Activated T-helper 17 cell treated with anti-CD3 and anti-CD28 coated beads, Interleukin-2, amount 50 U/mL, for 72 hours (primary cell): ENCODE data around the gene UNC5CL. TPM values are rescaled to one million over a fixed set of nuclear protein-coding genes. Genes with fewer than 3 reads are reported as not detected.

Experiments
- ATAC-seq: fragments of 150-1000 bp; cut with Tn5 transposase; replicated peaks from 2 replicates; pipeline ENCODE4 v1.10.0; 2021; ENCODE audit warnings: mild to moderate bottlenecking, moderate library complexity
- H3K27ac Mint-ChIP-seq: one replicate; pipeline ENCODE4 v1.8.0; 2022; ENCODE audit warnings: mixed read lengths
- H3K27me3 Mint-ChIP-seq: one replicate; pipeline ENCODE4 v1.8.0; 2022; ENCODE audit warnings: mixed read lengths
- H3K36me3 Mint-ChIP-seq: one replicate; pipeline ENCODE4 v1.8.0; 2022; ENCODE audit warnings: low read depth, mild to moderate bottlenecking, mixed read lengths
- H3K4me1 Mint-ChIP-seq: one replicate; pipeline ENCODE4 v1.8.0; 2022; ENCODE audit warnings: mixed read lengths
- H3K4me3 Mint-ChIP-seq: one replicate; pipeline ENCODE4 v1.8.0; 2022; ENCODE audit warnings: mild to moderate bottlenecking, mixed read lengths
- H3K9me3 Mint-ChIP-seq: one replicate; pipeline ENCODE4 v1.8.0; 2022; ENCODE audit warnings: mixed read lengths
- total RNA-seq, 2 donors: library from RNA; stranded (reverse); gene quantifications; one replicate each; pipeline ENCODE4 v1.2.3, GENCODE V29; 2022

UNC5CL gene
- total RNA-seq, 2 donors from 2014 or later = 2.9 to 6.7 TPM

- Mint-ChIP-seq H3K4me3 (peak within 1 kb of the TSS; percentile 88), H3K4me1 (peaks cover 36% of the 10 kb centered on the region), H3K9me3 (no peaks in the 10 kb centered on the region), H3K27me3 (no peaks in the 10 kb centered on the region), H3K36me3 (peaks cover 85% of the 10 kb centered on the region), H3K27ac (peak within 1 kb of the TSS; percentile 97)
- peak; percentile 75 for ATAC-seq
These were observed 33.2 kb upstream of the UNC5CL start, which contains the start of gene OARD1 for GRCh38 chr6:41071923-41072835. OARD1 (minus strand) TSS chr6:41072356; CDS start chr6:41071634, 722 bp downstream.

GRCh38 chr6:41071501-41071922 is 32.5 kb upstream of the UNC5CL start:
- H3K27me3 Mint-ChIP-seq = no peaks in the 10 kb centered on the region
- H3K27ac Mint-ChIP-seq = peak overlapping the region; percentile 97
- H3K9me3 Mint-ChIP-seq = no peaks in the 10 kb centered on the region
- H3K4me3 Mint-ChIP-seq = peak overlapping the region; percentile 88
- peaks cover 41% of the 10 kb centered on the region for H3K4me1 Mint-ChIP-seq
- H3K36me3 Mint-ChIP-seq = peaks cover 91% of the 10 kb centered on the region
- ATAC-seq = no peak

GRCh38 chr6:41066867-41067304 is 27.9 kb upstream of the UNC5CL start:
- Mint-ChIP-seq H3K27ac (peak overlapping the region; percentile 26), H3K4me3 (no peak overlapping the region), H3K36me3 (peaks cover 99% of the 10 kb centered on the region), H3K4me1 (peaks cover 20% of the 10 kb centered on the region), H3K27me3 (no peaks in the 10 kb centered on the region), H3K9me3 (no peaks in the 10 kb centered on the region)
- ATAC-seq = no peak

- H3K4me3 Mint-ChIP-seq = no peak overlapping the region
- peaks cover 99% of the 10 kb centered on the region for H3K36me3 Mint-ChIP-seq
- no peak overlapping the region for H3K27ac Mint-ChIP-seq
- ATAC-seq = no peak
- H3K27me3 Mint-ChIP-seq = no peaks in the 10 kb centered on the region
- H3K4me1 Mint-ChIP-seq = peaks cover 17% of the 10 kb centered on the region
- H3K9me3 Mint-ChIP-seq = no peaks in the 10 kb centered on the region
These were observed 26.6 kb upstream of the UNC5CL start for GRCh38 chr6:41065550-41066026.

GRCh38 chr6:41064841-41065240 is 25.8 kb upstream of the UNC5CL start:
- Mint-ChIP-seq H3K4me1 (peaks cover 15% of the 10 kb centered on the region), H3K9me3 (no peaks in the 10 kb centered on the region), H3K4me3 (no peak overlapping the region), H3K36me3 (peaks cover 99% of the 10 kb centered on the region), H3K27me3 (no peaks in the 10 kb centered on the region), H3K27ac (no peak overlapping the region)
- ATAC-seq = no peak

- no peak for ATAC-seq
- H3K27ac Mint-ChIP-seq = no peak overlapping the region
- H3K9me3 Mint-ChIP-seq = no peaks in the 10 kb centered on the region
- H3K4me1 Mint-ChIP-seq = peaks cover 15% of the 10 kb centered on the region
- H3K4me3 Mint-ChIP-seq = no peak overlapping the region
- H3K27me3 Mint-ChIP-seq = no peaks in the 10 kb centered on the region
- peaks cover 92% of the 10 kb centered on the region for H3K36me3 Mint-ChIP-seq
These were observed 24.9 kb upstream of the UNC5CL start for GRCh38 chr6:41063884-41064285.

- Mint-ChIP-seq H3K36me3 (peaks cover 80% of the 10 kb centered on the region), H3K27me3 (no peaks in the 10 kb centered on the region), H3K9me3 (no peaks in the 10 kb centered on the region), H3K4me1 (peaks cover 6% of the 10 kb centered on the region), H3K27ac (no peak overlapping the region), H3K4me3 (no peak overlapping the region)
- ATAC-seq = no peak
These were observed 23.0 kb upstream of the UNC5CL start for GRCh38 chr6:41062056-41062455.

GRCh38 chr6:41061196-41061726 is 22.2 kb upstream of the UNC5CL start:
- ATAC-seq = no peak
- no peak overlapping the region for H3K27ac Mint-ChIP-seq
- H3K9me3 Mint-ChIP-seq = no peaks in the 10 kb centered on the region
- peaks cover 80% of the 10 kb centered on the region for H3K36me3 Mint-ChIP-seq
- H3K4me3 Mint-ChIP-seq = no peak overlapping the region
- H3K4me1 Mint-ChIP-seq = no peaks in the 10 kb centered on the region
- H3K27me3 Mint-ChIP-seq = no peaks in the 10 kb centered on the region

- Mint-ChIP-seq H3K4me1 (no peaks in the 10 kb centered on the region), H3K27ac (no peak overlapping the region), H3K4me3 (no peak overlapping the region), H3K36me3 (peaks cover 72% of the 10 kb centered on the region), H3K27me3 (no peaks in the 10 kb centered on the region), H3K9me3 (no peaks in the 10 kb centered on the region)
- no peak for ATAC-seq
These were observed 20.5 kb upstream of the UNC5CL start for GRCh38 chr6:41059556-41059955.

GRCh38 chr6:41058783-41059181 is 19.8 kb upstream of the UNC5CL start:
- Mint-ChIP-seq H3K27ac (peak overlapping the region; percentile 37), H3K9me3 (no peaks in the 10 kb centered on the region), H3K36me3 (peaks cover 64% of the 10 kb centered on the region), H3K4me3 (no peak overlapping the region), H3K27me3 (no peaks in the 10 kb centered on the region), H3K4me1 (no peaks in the 10 kb centered on the region)
- no peak for ATAC-seq

- no peak overlapping the region for H3K4me3 Mint-ChIP-seq
- H3K36me3 Mint-ChIP-seq = peaks cover 50% of the 10 kb centered on the region
- no peaks in the 10 kb centered on the region for H3K27me3 Mint-ChIP-seq
- H3K27ac Mint-ChIP-seq = no peak overlapping the region
- peaks cover 10% of the 10 kb centered on the region for H3K4me1 Mint-ChIP-seq
- no peak for ATAC-seq
- H3K9me3 Mint-ChIP-seq = no peaks in the 10 kb centered on the region
These were observed 17.9 kb upstream of the UNC5CL start for GRCh38 chr6:41056768-41057490.

- Mint-ChIP-seq H3K36me3 (peaks cover 39% of the 10 kb centered on the region), H3K4me3 (no peak overlapping the region), H3K4me1 (peaks cover 13% of the 10 kb centered on the region), H3K9me3 (no peaks in the 10 kb centered on the region), H3K27me3 (no peaks in the 10 kb centered on the region), H3K27ac (peak overlapping the region; percentile 61)
- ATAC-seq = no peak
These were observed 16.1 kb upstream of the UNC5CL start for GRCh38 chr6:41055149-41055548.

- ATAC-seq = no peak
- peaks cover 33% of the 10 kb centered on the region for H3K36me3 Mint-ChIP-seq
- no peaks in the 10 kb centered on the region for H3K27me3 Mint-ChIP-seq
- H3K4me1 Mint-ChIP-seq = peaks cover 13% of the 10 kb centered on the region
- H3K9me3 Mint-ChIP-seq = no peaks in the 10 kb centered on the region
- H3K4me3 Mint-ChIP-seq = no peak overlapping the region
- H3K27ac Mint-ChIP-seq = peak overlapping the region; percentile 61
These were observed 15.5 kb upstream of the UNC5CL start for GRCh38 chr6:41054511-41054910.

GRCh38 chr6:41053041-41053440 is 14.0 kb upstream of the UNC5CL start, which contains the start of gene APOBEC2:
APOBEC2 (plus strand) TSS chr6:41053202; CDS start chr6:41053348, 146 bp downstream.
- Mint-ChIP-seq H3K4me3 (no peak within 1 kb of the TSS), H3K27ac (peak within 1 kb of the TSS; percentile 61), H3K4me1 (peaks cover 13% of the 10 kb centered on the region), H3K9me3 (no peaks in the 10 kb centered on the region), H3K36me3 (peaks cover 33% of the 10 kb centered on the region), H3K27me3 (no peaks in the 10 kb centered on the region)
- no peak for ATAC-seq
